HG03280 (cell line): ENCODE data around the gene ADRA2B.

Experiments used
- ATAC-seq: cut with Tn5 transposase; IDR thresholded peaks from one replicate; pipeline ENCODE4 v1.9.1; 2021; ENCODE audit warnings: mild to moderate bottlenecking, moderate library complexity; ENCODE audit not compliant: unreplicated experiment

The ADRA2B gene

GRCh38 chr2:96106991-96107707, 9.2 kb downstream of the ADRA2B start:
- ATAC-seq = no peak

- no peak for ATAC-seq
Observed at GRCh38 chr2:96105994-96106715, 10.2 kb downstream of the ADRA2B start.

GRCh38 chr2:96105152-96105915, 11.0 kb downstream of the ADRA2B start:
- ATAC-seq = no peak

- no peak for ATAC-seq
Observed at GRCh38 chr2:96104487-96104861, 11.9 kb downstream of the ADRA2B start.

GRCh38 chr2:96103761-96104486, 12.4 kb downstream of the ADRA2B start:
- ATAC-seq = no peak

- no peak for ATAC-seq
Observed at GRCh38 chr2:96103187-96103601, 13.2 kb downstream of the ADRA2B start.

- no peak for ATAC-seq
Observed at GRCh38 chr2:96102596-96103186, 13.7 kb downstream of the ADRA2B start.

GRCh38 chr2:96100893-96101304, 15.5 kb downstream of the ADRA2B start:
- no peak for ATAC-seq

- ATAC-seq = no peak
Observed at GRCh38 chr2:96099861-96100798, 16.2 kb downstream of the ADRA2B start.

- ATAC-seq = no peak
Observed at GRCh38 chr2:96098900-96099590, 17.3 kb downstream of the ADRA2B start.

- ATAC-seq = no peak
Observed at GRCh38 chr2:96097951-96098823, 18.2 kb downstream of the ADRA2B start.

- ATAC-seq = no peak
Observed at GRCh38 chr2:96097441-96097840, 18.9 kb downstream of the ADRA2B start.

GRCh38 chr2:96095116-96095636, 21.2 kb downstream of the ADRA2B start:
- ATAC-seq = no peak

- ATAC-seq = no peak
Observed at GRCh38 chr2:96093528-96093927, 22.8 kb downstream of the ADRA2B start.

- ATAC-seq = no peak
Observed at GRCh38 chr2:96092951-96093350, 23.4 kb downstream of the ADRA2B start.

- ATAC-seq = no peak
Observed at GRCh38 chr2:96092573-96092877, 23.8 kb downstream of the ADRA2B start.

- ATAC-seq = no peak
Observed at GRCh38 chr2:96091711-96092572, 24.4 kb downstream of the ADRA2B start.
